22Rv1 (cell line): ENCODE results near the gene RNF38.

Experiments
- CTCF ChIP-seq: fragments of 450-650 bp; IDR thresholded peaks from 2 replicates; pipeline ENCODE4 v1.5.1; 2017; ENCODE audit warnings: mild to moderate bottlenecking
- ZFX ChIP-seq: fragments of 450-650 bp; IDR thresholded peaks from 2 replicates; pipeline ENCODE4 v1.6.1; 2017; ENCODE audit warnings: antibody characterized with exemption, borderline replicate concordance

DNA sequence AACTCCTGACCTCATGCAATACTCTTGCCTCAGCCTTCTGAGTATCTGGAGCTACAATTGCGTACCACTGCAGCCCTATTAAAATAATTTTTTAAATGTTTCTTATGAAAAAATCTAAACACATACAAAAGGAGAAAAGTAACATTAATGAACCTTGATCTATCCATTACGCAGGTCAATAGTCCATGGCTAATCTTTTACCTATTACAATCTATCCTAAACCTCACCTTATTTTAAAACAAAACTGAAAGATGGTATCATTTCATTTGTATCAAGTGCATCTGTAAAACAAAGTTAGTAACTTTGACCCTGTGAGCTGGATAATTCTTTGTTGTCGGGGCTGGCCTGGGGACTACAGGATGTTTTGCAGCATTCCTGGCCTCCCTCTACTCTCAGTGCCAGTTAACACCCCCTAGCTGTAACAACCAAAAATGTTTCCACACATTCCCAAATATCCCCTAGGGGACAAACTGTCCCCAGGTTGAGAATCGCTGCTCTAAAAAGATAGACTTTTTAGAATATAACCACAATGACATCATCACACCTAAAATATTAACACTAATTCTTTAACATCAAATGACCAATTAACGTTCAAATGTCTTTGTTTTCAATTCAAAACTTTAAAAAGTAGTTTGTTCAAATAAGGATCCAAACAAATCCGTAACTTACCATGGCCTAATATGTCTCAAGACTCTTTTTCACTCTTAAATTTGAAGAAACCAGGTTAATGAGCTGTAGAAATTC lies 54.8 kb downstream of the RNF38 start:
- TF ChIP-seq ZFX (no peak), CTCF (no peak)
